ENCODE measurements around the gene EFCAB6.

- TF ChIP-seq EZH2 (IDR thresholded peaks at IDR 0.05; ENCODE audit: borderline replicate concordance, insufficient read depth, low read depth, low read length, poor library complexity, severe bottlenecking), result no peak
- TF ChIP-seq CTCF (IDR thresholded peaks at IDR 0.05), result no peak
These were observed 169.5 kb downstream of the EFCAB6 start for GRCh38 chr22:43642319-43643206.
